Thoracic aorta (tissue), 2 donors: ENCODE data around the gene GFRA1. TPM values are rescaled to one million over a fixed set of nuclear protein-coding genes. Genes with fewer than 3 reads are reported as not detected.

Source experiments
- ATAC-seq: fragments of 150-250 bp; one replicate; pipeline ENCODE4 v1.8.0; 2017; ENCODE audit warnings: low read depth; ENCODE audit not compliant: insufficient number of reproducible peaks, low FRiP score
- DNase-seq: peaks from one replicate; pipeline ENCODE4 v3.0.0-alpha.2; 2020; ENCODE audit warnings: low spot score
- H3K27ac ChIP-seq, 2 donors: fragments of 200-600 bp; sonication (generic); 1 replicate in 1 of 2; 2 replicates in 1 of 2; pipeline ENCODE4 v1.5.1; 2016; ENCODE audit warnings: mild to moderate bottlenecking in 2 of 2, moderate library complexity in 2 of 2
- H3K27me3 ChIP-seq: fragments of 200-600 bp; sonication (generic); replicated peaks from 2 replicates; pipeline ENCODE4 v1.6.0; 2016; ENCODE audit warnings: mild to moderate bottlenecking; ENCODE audit not compliant: insufficient read depth
- H3K36me3 ChIP-seq: fragments of 200-600 bp; sonication (generic); one replicate; pipeline ENCODE4 v1.5.1; 2016
- H3K4me1 ChIP-seq, 2 donors: fragments of 200-600 bp; sonication (generic); 1 replicate in 1 of 2; 2 replicates in 1 of 2; pipeline versions ENCODE4 v1.5.1 to v1.6.0; 2016; ENCODE audit warnings: low read depth in 2 of 2, mild to moderate bottlenecking in 1 of 2; ENCODE audit not compliant: control insufficient read depth in 1 of 2
- H3K4me3 ChIP-seq: fragments of 200-600 bp; sonication (generic); 2 replicates; pipeline ENCODE4 v1.5.1; 2016; ENCODE audit warnings: mild to moderate bottlenecking
- H3K9me3 ChIP-seq: fragments of 200-600 bp; sonication (generic); 2 replicates; pipeline ENCODE4 v1.5.1; 2016
- CTCF ChIP-seq: fragments of 200-600 bp; sonication (generic); IDR thresholded peaks from one replicate; pipeline ENCODE4 v1.5.1; 2019; ENCODE audit warnings: antibody characterized with exemption
- total RNA-seq, 2 donors: library from RNA; depleted of rRNA; stranded (reverse); fragments of >200 nt; gene quantifications; one replicate each; pipeline versions ENCODE4 v1.1.0 to v1.2.3, GENCODE V29; 2016

Gene GFRA1
- total RNA-seq, 2 donors from 2014 or later = 5.8 to 9.3 TPM

GRCh38 chr10:116118847-116119246 lies 154.2 kb downstream of the GFRA1 start:
- H3K27ac ChIP-seq = no peak overlapping the region
- TF ChIP-seq CTCF = no peak
- peaks cover 0 to 9% of the 10 kb centered on the region in 2 donors for H3K4me1 ChIP-seq
- no peaks in the 10 kb centered on the region for H3K36me3 ChIP-seq
- no peaks in the 10 kb centered on the region for H3K27me3 ChIP-seq
- no peak overlapping the region for H3K4me3 ChIP-seq
- ATAC-seq (no peak), DNase-seq (no peak)
- H3K9me3 ChIP-seq = no peaks in the 10 kb centered on the region

DNA sequence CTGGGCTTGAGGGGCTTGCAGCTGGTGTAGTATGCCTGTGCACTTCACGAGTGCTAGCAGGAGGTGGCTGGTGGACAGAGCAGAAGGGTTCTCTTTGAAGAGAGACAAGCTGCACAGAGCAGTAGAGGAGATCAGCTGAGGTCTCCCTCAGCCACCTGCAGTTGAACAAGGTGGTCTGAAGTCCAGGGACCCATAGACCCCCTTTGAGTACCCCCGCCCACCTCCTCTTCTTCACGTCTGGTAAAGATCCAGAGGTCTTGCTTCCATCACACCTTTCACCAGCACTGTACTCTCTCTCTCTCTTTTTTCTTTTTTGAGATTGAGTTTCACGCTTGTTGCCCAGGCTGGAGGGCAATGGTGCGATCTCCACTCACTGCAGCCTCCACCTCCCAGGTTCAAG lies 157.2 kb downstream of the GFRA1 start:
- ATAC-seq (no peak), DNase-seq (no peak)
- no peaks in the 10 kb centered on the region for H3K9me3 ChIP-seq
- H3K4me1 ChIP-seq = peaks cover 0 to 2% of the 10 kb centered on the region in 2 donors
- H3K4me3 ChIP-seq = no peak overlapping the region
- TF ChIP-seq CTCF = no peak
- no peak overlapping the region for H3K27ac ChIP-seq
- no peaks in the 10 kb centered on the region for H3K36me3 ChIP-seq
- H3K27me3 ChIP-seq = no peaks in the 10 kb centered on the region

- no peak for ATAC-seq
- TF ChIP-seq CTCF = no peak
- Histone ChIP-seq H3K4me3 (no peak overlapping the region), H3K36me3 (no peaks in the 10 kb centered on the region), H3K27me3 (no peaks in the 10 kb centered on the region), H3K4me1 (no peaks in the 10 kb centered on the region), H3K27ac (no peak overlapping the region), H3K9me3 (no peaks in the 10 kb centered on the region)
- DNase-seq = no peak
Observed at GRCh38 chr10:116115036-116115641, 157.9 kb downstream of the GFRA1 start.

DNA sequence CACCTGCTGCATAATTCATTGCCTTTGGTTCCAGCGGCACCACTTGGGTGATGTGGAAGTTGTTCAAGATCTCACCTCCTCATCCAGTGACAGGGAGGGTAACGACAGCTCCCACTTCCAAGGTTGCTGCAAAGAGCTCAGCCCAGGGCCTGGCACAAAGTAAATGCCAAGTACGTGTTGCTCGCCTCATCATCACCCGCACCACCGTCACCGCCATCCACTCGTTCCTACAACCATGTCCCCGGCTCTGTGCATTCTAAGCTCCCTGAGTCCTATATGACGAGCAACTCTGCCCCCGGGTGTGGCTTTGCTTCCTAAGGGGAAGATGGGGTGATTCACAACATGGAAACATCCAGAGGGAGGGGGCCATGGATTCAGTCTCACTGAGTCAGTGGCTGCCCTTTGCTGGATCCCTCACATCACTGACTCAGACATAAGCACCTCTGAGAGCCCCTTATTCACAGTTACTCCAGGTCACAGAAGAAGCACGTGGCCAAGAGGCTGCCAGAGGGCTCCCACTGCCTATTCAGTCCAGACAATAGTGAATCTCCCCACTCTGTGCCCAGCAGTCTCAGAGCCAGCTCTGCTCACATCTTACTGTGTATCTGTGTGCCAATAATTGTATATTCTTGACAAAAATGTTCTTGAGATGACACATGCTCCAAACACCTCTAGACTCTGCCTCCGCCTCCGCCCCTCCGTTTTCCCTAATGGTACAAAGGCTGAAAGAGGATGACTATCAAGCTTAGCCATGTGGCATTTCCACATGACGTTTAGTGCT lies 159.1 kb downstream of the GFRA1 start:
- DNase-seq (no peak), ATAC-seq (no peak)
- no peaks in the 10 kb centered on the region for H3K36me3 ChIP-seq
- no peaks in the 10 kb centered on the region for H3K9me3 ChIP-seq
- H3K27ac ChIP-seq = no peak overlapping the region
- H3K27me3 ChIP-seq = no peaks in the 10 kb centered on the region
- H3K4me1 ChIP-seq = no peaks in the 10 kb centered on the region
- no peak overlapping the region for H3K4me3 ChIP-seq
- TF ChIP-seq CTCF = no peak

- no peaks in the 10 kb centered on the region for H3K36me3 ChIP-seq
- no peaks in the 10 kb centered on the region for H3K4me1 ChIP-seq
- TF ChIP-seq CTCF = no peak
- DNase-seq = no peak
- no peaks in the 10 kb centered on the region for H3K27me3 ChIP-seq
- no peak overlapping the region for H3K4me3 ChIP-seq
- ATAC-seq = no peak
- H3K27ac ChIP-seq = no peak overlapping the region
- H3K9me3 ChIP-seq = no peaks in the 10 kb centered on the region
Observed at GRCh38 chr10:116112232-116113231, 160.5 kb downstream of the GFRA1 start.
